Keratinocyte (primary cell): ENCODE measurements around the gene NPAS3.

ENCODE experiments used
- EZH2 ChIP-seq: IDR thresholded peaks from one replicate; pipeline ENCODE4 v1.6.1; 2012; ENCODE audit warnings: inconsistent platforms, mild to moderate bottlenecking, low read length, moderate library complexity
- TF ChIP-seq, protein P1 (sequence below), 3 experiments: IDR thresholded peaks in 1 of 3; conservative IDR thresholded peaks in 1 of 3; optimal IDR thresholded peaks in 1 of 3; 2 replicates in 2 of 3; 3 replicates in 1 of 3; pipeline versions ENCODE3 to v1.5.1; 2011; ENCODE audit warnings: low read length in 3 of 3, mild to moderate bottlenecking in 3 of 3, moderate library complexity in 2 of 3, control low read depth in 1 of 3, inconsistent platforms in 1 of 3; ENCODE audit not compliant: insufficient read depth in 2 of 3; ENCODE audit errors: extremely low read depth in 1 of 3

GRCh38 chr14:33198684-33199083 lies 260.0 kb downstream of the NPAS3 start:
- TF ChIP-seq, protein P1, sequence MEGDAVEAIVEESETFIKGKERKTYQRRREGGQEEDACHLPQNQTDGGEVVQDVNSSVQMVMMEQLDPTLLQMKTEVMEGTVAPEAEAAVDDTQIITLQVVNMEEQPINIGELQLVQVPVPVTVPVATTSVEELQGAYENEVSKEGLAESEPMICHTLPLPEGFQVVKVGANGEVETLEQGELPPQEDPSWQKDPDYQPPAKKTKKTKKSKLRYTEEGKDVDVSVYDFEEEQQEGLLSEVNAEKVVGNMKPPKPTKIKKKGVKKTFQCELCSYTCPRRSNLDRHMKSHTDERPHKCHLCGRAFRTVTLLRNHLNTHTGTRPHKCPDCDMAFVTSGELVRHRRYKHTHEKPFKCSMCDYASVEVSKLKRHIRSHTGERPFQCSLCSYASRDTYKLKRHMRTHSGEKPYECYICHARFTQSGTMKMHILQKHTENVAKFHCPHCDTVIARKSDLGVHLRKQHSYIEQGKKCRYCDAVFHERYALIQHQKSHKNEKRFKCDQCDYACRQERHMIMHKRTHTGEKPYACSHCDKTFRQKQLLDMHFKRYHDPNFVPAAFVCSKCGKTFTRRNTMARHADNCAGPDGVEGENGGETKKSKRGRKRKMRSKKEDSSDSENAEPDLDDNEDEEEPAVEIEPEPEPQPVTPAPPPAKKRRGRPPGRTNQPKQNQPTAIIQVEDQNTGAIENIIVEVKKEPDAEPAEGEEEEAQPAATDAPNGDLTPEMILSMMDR (optimal IDR thresholded peaks at IDR 0.05 in 1 of 3, IDR thresholded peaks at IDR 0.05 in 1 of 3, conservative IDR thresholded peaks at IDR 0.05 in 1 of 3; ENCODE audit: extremely low read depth in 1 of 3, insufficient read depth in 2 of 3, low read length in 3 of 3), result no peak
- no peak for TF ChIP-seq EZH2
